ENCODE results near the gene CCL16. TPM values are rescaled to one million over a fixed set of nuclear protein-coding genes. Genes with fewer than 3 reads are reported as not detected.
"Not testable (repeated sequence)": the region's sequence is repeated elsewhere in the genome, so short reads cannot be mapped to it uniquely, and the experiment has no call there.

CCL16 gene
- total RNA-seq, 6 donors from 2014 or later = 0.20 to 0.61 TPM; not detected in 4

- Histone ChIP-seq H3K27me3 (no peaks in the 10 kb centered on the region), H3K27ac (no peak within 1 kb of the TSS), H3K36me3 (no peaks in the 10 kb centered on the region), H3K4me3 (no peak within 1 kb of the TSS), H3K9me3 (no peaks in the 10 kb centered on the region), H3K4me1 (no peaks in the 10 kb centered on the region)
- TF ChIP-seq CTCF (IDR thresholded peaks at IDR 0.05) (no peak), POLR2A (IDR thresholded peaks at IDR 0.05) (no peak), POLR2AphosphoS5 (IDR thresholded peaks at IDR 0.05) (no peak), EP300 (IDR thresholded peaks at IDR 0.05) (no peak)
- DNase-seq (no peak), ATAC-seq (ENCODE audit: low FRiP score in 2 of 2) (no peak)
- WGBS, 2 donors = 74 to 79% methylated on average over 4 to 6 of the region's 6 CpGs
Measured at GRCh38 chr17:36001110-36001771, 19.9 kb upstream of the CCL16 start, which contains the start of gene CCL15. Gene CCL15 (minus strand): TSS chr17:36001553. CDS start chr17:36001492, 61 bp downstream.

DNA sequence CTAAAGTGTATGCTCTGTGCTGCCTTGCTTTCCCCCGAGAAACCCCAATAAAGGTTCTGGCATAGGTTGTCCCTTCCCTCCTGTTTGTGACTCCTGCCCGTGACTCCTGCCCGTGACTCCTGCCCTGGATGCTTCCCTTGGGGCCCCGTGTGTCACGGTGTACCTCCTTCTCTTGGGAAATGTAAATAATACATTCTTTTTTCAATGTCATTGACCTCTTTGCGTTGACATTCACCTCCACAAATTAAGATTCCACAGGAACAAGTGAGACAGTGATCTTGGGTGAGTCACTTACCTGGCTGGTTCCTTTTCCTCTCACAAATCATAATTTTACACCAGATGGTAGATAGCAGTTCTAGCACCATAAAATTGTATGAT, 19.4 kb upstream of the CCL16 start:
- Histone ChIP-seq H3K4me3 (no peak overlapping the region), H3K4me1 (no peaks in the 10 kb centered on the region), H3K27ac (no peak overlapping the region), H3K36me3 (no peaks in the 10 kb centered on the region), H3K9me3 (no peaks in the 10 kb centered on the region), H3K27me3 (no peaks in the 10 kb centered on the region)
- ATAC-seq (ENCODE audit: low FRiP score in 2 of 2) (no peak), DNase-seq (no peak)
- TF ChIP-seq CTCF (IDR thresholded peaks at IDR 0.05) = no peak
- no peak for TF ChIP-seq POLR2AphosphoS5 (IDR thresholded peaks at IDR 0.05)
- no peak for TF ChIP-seq POLR2A (IDR thresholded peaks at IDR 0.05)
- no peak for TF ChIP-seq EP300 (IDR thresholded peaks at IDR 0.05)
- WGBS, 2 donors = 67 to 86% methylated on average over 6 of the region's 6 CpGs

DNA sequence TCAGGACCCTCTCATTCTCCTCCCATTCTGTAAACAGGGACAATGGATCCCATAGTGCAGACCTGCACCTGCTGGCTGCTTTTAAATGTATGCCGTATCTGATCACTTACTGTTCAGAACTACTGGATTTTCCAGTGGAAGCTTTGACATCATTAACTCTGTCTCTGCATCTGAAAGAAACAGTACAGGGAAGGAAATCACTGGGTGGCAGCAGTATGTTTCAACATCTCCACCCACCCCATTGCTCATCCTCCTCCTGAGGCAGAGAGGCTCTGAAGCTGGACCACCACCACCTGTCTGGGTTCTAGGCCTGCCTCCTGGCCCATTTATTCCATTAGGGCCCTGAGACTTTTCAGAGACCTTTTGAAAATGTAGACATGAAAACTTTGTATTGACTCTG, 17.5 kb upstream of the CCL16 start:
- ATAC-seq (ENCODE audit: low FRiP score in 2 of 2) = no peak

DNA sequence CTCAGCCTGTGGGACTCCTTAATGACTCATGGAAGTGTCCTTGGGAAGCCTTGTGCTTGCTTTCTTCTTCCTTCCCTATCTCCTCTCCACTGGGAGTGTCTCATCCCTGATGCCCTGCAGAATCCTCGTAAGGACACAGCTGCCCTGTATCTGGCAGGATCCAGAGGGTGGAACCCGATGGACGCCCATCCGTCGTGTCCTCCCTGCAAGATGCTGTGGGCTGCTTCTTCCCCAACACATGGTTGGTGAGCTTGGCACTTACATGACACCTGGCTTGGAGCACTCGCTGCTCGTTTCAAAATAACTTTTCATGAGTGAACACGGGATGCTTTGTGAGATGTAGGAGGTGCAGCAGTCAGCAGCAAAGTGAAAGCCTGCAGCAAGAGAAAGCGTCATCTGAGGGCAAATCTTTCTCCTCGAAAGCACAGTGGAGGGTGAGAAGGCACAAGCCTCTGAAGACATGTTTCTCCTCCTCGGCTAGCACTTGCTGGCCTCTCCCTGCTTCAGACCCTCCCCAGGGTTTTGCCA, 16.8 kb upstream of the CCL16 start:
- no peaks in the 10 kb centered on the region for H3K4me1 ChIP-seq
- H3K9me3 ChIP-seq = no peaks in the 10 kb centered on the region
- no peak overlapping the region for H3K27ac ChIP-seq
- no peak overlapping the region for H3K4me3 ChIP-seq
- 79 to 85% methylated on average over 11 of the region's 11 CpGs for WGBS, 2 donors
- TF ChIP-seq POLR2AphosphoS5 (IDR thresholded peaks at IDR 0.05) (no peak), CTCF (IDR thresholded peaks at IDR 0.05) (no peak)
- ATAC-seq (ENCODE audit: low FRiP score in 2 of 2) (no peak), DNase-seq (no peak)
- no peaks in the 10 kb centered on the region for H3K36me3 ChIP-seq
- H3K27me3 ChIP-seq = no peaks in the 10 kb centered on the region

More for the DNA sequence above, 17.5 kb upstream of the CCL16 start:
- no peaks in the 10 kb centered on the region for H3K9me3 ChIP-seq
- no peaks in the 10 kb centered on the region for H3K27me3 ChIP-seq
- TF ChIP-seq CTCF (IDR thresholded peaks at IDR 0.05) (no peak), EP300 (IDR thresholded peaks at IDR 0.05) (no peak), POLR2A (IDR thresholded peaks at IDR 0.05) (no peak), POLR2AphosphoS5 (IDR thresholded peaks at IDR 0.05) (no peak)
- no peak for DNase-seq
- H3K4me3 ChIP-seq = no peak overlapping the region
- H3K4me1 ChIP-seq = no peaks in the 10 kb centered on the region
- H3K36me3 ChIP-seq = no peaks in the 10 kb centered on the region
- 80% methylated on average over 1 of the region's 1 CpG for WGBS, 2 donors
- H3K27ac ChIP-seq = no peak overlapping the region

- not testable (repeated sequence) for ATAC-seq (ENCODE audit: low FRiP score in 2 of 2); H3K9me3 ChIP-seq; H3K27me3 ChIP-seq; H3K27ac ChIP-seq; DNase-seq; H3K4me3 ChIP-seq; H3K36me3 ChIP-seq; H3K4me1 ChIP-seq
- WGBS, 2 donors = 57 to 89% methylated on average over 2 of the region's 2 CpGs
Measured at GRCh38 chr17:35995346-35995745, 14.0 kb upstream of the CCL16 start.

Data from upper lobe of left lung (tissue), 6 donors.